ENCODE data around the gene SPSB2.
A peak's percentile ranks its signal among the peaks of the same experiment; 100 is the strongest.

GRCh38 chr12:6828781-6829535, 44.1 kb downstream of the SPSB2 start:
- TF ChIP-seq ZNF561 (tag by site-specific recombination; IDR thresholded peaks at IDR 0.05; ENCODE audit: borderline replicate concordance): peak; percentile 30; the same call in 1 of the 2 replicates
- TF ChIP-seq ZNF660 (tag by site-specific recombination; IDR thresholded peaks at IDR 0.05): 0 out of 2 replicates have a peak, but pooled peaks have one; percentile 39
- peak; percentile 83 for TF ChIP-seq KLF8 (tag by site-specific recombination; IDR thresholded peaks at IDR 0.05)
- TF ChIP-seq CTCF (tag by site-specific recombination; IDR thresholded peaks at IDR 0.05): no peak
- peak; percentile 59; the same call in 1 of the 2 replicates for TF ChIP-seq REST (tag by site-specific recombination; IDR thresholded peaks at IDR 0.05)
- TF ChIP-seq ZNF639 (tag by site-specific recombination; IDR thresholded peaks at IDR 0.05): no peak; the same call in 1 of the 2 replicates
